GM18909 (cell line): Measurements from ENCODE around the gene CSF3R.

Experiments
- ATAC-seq: cut with Tn5 transposase; IDR thresholded peaks from one replicate; pipeline ENCODE4 v1.9.1; 2021; ENCODE audit warnings: mild to moderate bottlenecking; ENCODE audit not compliant: unreplicated experiment, poor library complexity

CSF3R gene

GRCh38 chr1:36432616-36433015 lies 50.1 kb downstream of the CSF3R start:
- ATAC-seq, result no peak

DNA sequence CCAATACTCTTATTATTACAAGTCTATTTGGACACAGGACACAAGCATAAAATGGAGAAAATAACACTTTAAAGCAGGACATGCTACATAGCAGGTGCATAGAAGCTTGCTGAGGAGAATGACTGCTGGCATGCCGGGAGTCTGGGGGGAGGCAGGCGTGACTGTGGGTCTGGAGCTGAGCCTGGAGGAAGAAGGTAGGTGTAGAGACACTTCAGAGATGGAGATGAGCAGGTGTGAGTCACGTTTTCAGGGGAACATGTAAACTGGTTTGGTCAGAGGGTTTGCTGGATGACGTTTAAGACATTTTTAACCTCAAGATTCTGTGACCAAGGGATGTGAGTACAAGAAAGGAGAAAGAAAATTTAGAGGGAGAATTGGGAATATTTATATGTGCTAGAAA lies 56.9 kb downstream of the CSF3R start:
- ATAC-seq, result no peak

GRCh38 chr1:36421649-36422048 lies 61.1 kb downstream of the CSF3R start:
- no peak for ATAC-seq

GRCh38 chr1:36420836-36421317 lies 61.8 kb downstream of the CSF3R start:
- ATAC-seq, result no peak

- no peak for ATAC-seq
Measured at GRCh38 chr1:36420409-36420808, 62.3 kb downstream of the CSF3R start.

DNA sequence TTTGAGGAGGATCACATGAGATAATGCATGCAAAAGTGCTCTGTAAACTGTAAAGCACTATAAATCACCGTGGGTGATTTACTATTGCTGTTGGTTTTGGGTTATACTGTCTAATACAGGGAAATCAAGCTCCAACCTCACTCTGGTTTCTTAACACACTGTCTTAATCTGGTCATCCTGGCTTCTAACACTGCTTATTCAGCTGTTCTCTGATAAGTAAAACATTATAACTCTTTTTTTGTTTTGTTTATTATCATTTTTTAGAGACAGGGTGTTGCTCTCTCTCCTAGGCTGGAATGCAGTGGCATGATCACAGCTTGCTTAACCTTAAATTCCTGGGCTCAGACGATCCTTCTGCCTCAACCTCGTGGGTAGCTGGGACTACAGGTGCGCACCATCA lies 63.1 kb downstream of the CSF3R start:
- ATAC-seq, result no peak

GRCh38 chr1:36419140-36419539 lies 63.6 kb downstream of the CSF3R start:
- no peak for ATAC-seq

GRCh38 chr1:36417931-36418330 lies 64.8 kb downstream of the CSF3R start:
- ATAC-seq, result no peak
